ENCODE data around the gene EVI5. TPM values are rescaled to one million over a fixed set of nuclear protein-coding genes. Genes with fewer than 3 reads are reported as not detected.

Gene EVI5
- polyA plus RNA-seq, 3 donors = 7.6 to 19.4 (median 14.3) TPM

DNA sequence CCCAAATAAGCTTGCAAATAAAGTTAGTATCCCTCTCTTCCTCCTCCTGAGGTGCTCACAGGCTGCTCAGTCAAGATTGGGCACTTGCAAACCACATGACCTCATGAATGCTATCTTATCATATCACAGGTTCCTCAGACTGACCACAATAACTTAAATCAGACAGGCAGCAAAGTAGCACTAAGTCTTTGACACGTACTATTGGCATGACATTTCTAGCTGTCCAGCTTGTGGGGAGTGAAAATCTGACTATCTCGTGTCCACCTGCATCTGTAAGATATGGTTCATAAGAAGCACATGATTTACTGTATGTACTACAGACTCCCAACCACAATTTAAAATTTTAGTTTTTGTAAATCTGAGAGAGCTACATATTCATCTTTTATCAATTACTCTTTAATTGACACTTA lies 240.1 kb downstream of the EVI5 start:
- Histone ChIP-seq H3K27ac (ENCODE audit: low read depth in 1 of 2, low read length in 2 of 2) (no peak overlapping the region), H3K4me1 (ENCODE audit: control insufficient read depth in 1 of 2, insufficient read depth in 2 of 2, low read length in 2 of 2) (peaks cover 8% of the 10 kb centered on the region in 2 donors), H3K9me3 (replicated peaks in 1 of 2; ENCODE audit: control insufficient read depth in 1 of 2, insufficient read depth in 1 of 2, low read length in 2 of 2) (no peaks in the 10 kb centered on the region), H3K79me2 (ENCODE audit: insufficient read depth, low read length) (no peaks in the 10 kb centered on the region), H3K4me2 (replicated peaks; ENCODE audit: extremely low read depth, low read length, poor library complexity, severe bottlenecking) (no peak overlapping the region), H4K20me1 (ENCODE audit: insufficient read depth, low read length) (peaks cover 9% of the 10 kb centered on the region), H2AFZ (ENCODE audit: insufficient read depth, low read depth, low read length, poor library complexity, severe bottlenecking) (no peak overlapping the region), H3K4me3 (replicated peaks in 1 of 3; ENCODE audit: low read depth in 2 of 3, low read length in 3 of 3) (no peak overlapping the region), H3K9ac (ENCODE audit: insufficient read depth, low read length, poor library complexity, severe bottlenecking) (no peak overlapping the region), H3K36me3 (replicated peaks in 1 of 2; ENCODE audit: control insufficient read depth in 1 of 2, insufficient read depth in 2 of 2, low read length in 2 of 2) (peaks cover 7 to 13% of the 10 kb centered on the region in 2 donors), H3K27me3 (ENCODE audit: control insufficient read depth in 2 of 2, insufficient read depth in 2 of 2, low read length in 2 of 2) (no peaks in the 10 kb centered on the region)
- intact Hi-C loops (cut with micrococcal nuclease) = no loop called here
- no CpG with 5 or more reads among the region's 2 CpGs for WGBS (ENCODE audit: insufficient coverage)
- no peak for DNase-seq
- no peaks in the 10 kb centered on the region for H3K27me3 Mint-ChIP-seq (ENCODE audit: low read depth in 3 of 3)
- H3K27ac Mint-ChIP-seq = peak overlapping the region in 1 of 7 donors; percentile 18
- H3K4me1 Mint-ChIP-seq = peaks cover 19% of the 10 kb centered on the region
- TF ChIP-seq, protein P1, sequence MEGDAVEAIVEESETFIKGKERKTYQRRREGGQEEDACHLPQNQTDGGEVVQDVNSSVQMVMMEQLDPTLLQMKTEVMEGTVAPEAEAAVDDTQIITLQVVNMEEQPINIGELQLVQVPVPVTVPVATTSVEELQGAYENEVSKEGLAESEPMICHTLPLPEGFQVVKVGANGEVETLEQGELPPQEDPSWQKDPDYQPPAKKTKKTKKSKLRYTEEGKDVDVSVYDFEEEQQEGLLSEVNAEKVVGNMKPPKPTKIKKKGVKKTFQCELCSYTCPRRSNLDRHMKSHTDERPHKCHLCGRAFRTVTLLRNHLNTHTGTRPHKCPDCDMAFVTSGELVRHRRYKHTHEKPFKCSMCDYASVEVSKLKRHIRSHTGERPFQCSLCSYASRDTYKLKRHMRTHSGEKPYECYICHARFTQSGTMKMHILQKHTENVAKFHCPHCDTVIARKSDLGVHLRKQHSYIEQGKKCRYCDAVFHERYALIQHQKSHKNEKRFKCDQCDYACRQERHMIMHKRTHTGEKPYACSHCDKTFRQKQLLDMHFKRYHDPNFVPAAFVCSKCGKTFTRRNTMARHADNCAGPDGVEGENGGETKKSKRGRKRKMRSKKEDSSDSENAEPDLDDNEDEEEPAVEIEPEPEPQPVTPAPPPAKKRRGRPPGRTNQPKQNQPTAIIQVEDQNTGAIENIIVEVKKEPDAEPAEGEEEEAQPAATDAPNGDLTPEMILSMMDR (IDR thresholded peaks at IDR 0.05) = no peak
- peaks cover 0 to 3% (median 0%) of the 10 kb centered on the region in 7 donors for H3K9me3 Mint-ChIP-seq
- H3K36me3 Mint-ChIP-seq = peaks cover 38 to 41% of the 10 kb centered on the region in 2 donors
- H3K4me3 Mint-ChIP-seq = no peak overlapping the region

DNA sequence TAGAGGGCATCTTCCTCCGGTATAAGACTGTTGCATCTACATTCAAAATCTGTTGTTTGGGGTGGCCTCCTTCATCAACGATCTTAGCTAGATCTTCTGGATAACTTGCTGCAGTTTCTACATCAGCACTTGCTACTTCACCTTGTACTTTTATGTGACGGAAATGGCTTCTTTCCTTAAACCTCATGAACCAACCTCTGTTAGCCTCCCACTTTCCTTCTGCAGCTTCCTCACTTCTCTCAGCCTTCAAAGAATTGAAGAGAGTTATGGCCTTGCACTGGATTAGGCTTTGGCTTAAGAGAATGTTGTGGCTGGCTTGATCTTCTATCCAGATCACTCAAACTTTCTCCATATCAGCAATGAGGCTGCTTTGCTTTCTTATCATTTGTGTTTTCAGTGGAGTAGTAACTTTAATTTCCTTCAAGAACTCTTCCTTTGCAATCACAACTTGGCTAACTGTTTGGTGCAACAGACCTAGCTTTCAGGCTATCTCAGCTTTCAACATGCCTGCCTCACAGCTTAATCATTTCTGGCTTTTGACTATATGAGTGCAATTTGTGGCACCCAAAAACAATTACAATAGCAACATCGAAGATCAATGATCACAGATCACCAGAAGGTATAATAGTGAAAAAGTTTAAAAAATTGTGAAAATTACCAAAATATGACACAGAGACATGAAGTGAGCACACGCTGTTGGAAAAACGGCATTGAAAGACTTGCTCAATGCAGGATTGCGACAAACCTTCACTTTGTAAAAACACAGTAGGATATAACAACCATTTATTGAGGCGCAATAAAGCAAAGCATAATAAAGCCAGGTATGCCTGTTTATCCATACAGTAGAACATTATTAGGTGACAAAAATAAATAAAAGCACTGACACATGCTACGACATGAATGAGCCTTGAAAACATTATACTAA lies 241.5 kb downstream of the EVI5 start:
- Histone ChIP-seq H2AFZ (ENCODE audit: insufficient read depth, low read depth, low read length, poor library complexity, severe bottlenecking) (no peak overlapping the region), H3K9me3 (replicated peaks in 1 of 2; ENCODE audit: control insufficient read depth in 1 of 2, insufficient read depth in 1 of 2, low read length in 2 of 2) (no peaks in the 10 kb centered on the region), H3K4me3 (replicated peaks in 1 of 3; ENCODE audit: low read depth in 2 of 3, low read length in 3 of 3) (no peak overlapping the region), H3K4me1 (ENCODE audit: control insufficient read depth in 1 of 2, insufficient read depth in 2 of 2, low read length in 2 of 2) (peaks cover 8% of the 10 kb centered on the region in 2 donors), H3K36me3 (replicated peaks in 1 of 2; ENCODE audit: control insufficient read depth in 1 of 2, insufficient read depth in 2 of 2, low read length in 2 of 2) (peaks cover 7 to 13% of the 10 kb centered on the region in 2 donors), H4K20me1 (ENCODE audit: insufficient read depth, low read length) (peaks cover 9% of the 10 kb centered on the region), H3K27me3 (ENCODE audit: control insufficient read depth in 2 of 2, insufficient read depth in 2 of 2, low read length in 2 of 2) (no peaks in the 10 kb centered on the region), H3K9ac (ENCODE audit: insufficient read depth, low read length, poor library complexity, severe bottlenecking) (no peak overlapping the region), H3K79me2 (ENCODE audit: insufficient read depth, low read length) (no peaks in the 10 kb centered on the region), H3K4me2 (replicated peaks; ENCODE audit: extremely low read depth, low read length, poor library complexity, severe bottlenecking) (no peak overlapping the region), H3K27ac (ENCODE audit: low read depth in 1 of 2, low read length in 2 of 2) (peak overlapping the region in 1 of 2 donors; percentile 20)
- DNase-seq = no peak
- peak overlapping the region in 1 of 7 donors; percentile 52 for H3K27ac Mint-ChIP-seq
- H3K4me3 Mint-ChIP-seq = no peak overlapping the region
- H3K27me3 Mint-ChIP-seq (ENCODE audit: low read depth in 3 of 3) = no peaks in the 10 kb centered on the region
- TF ChIP-seq, protein P1 (IDR thresholded peaks at IDR 0.05) = no peak
- peaks cover 23% of the 10 kb centered on the region for H3K4me1 Mint-ChIP-seq
- WGBS (ENCODE audit: insufficient coverage) = 80% methylated on average over 2 of the region's 9 CpGs
- H3K9me3 Mint-ChIP-seq = peaks cover 0 to 3% (median 0%) of the 10 kb centered on the region in 7 donors
- intact Hi-C loops (cut with micrococcal nuclease) = no loop called here
- H3K36me3 Mint-ChIP-seq = peaks cover 44 to 46% of the 10 kb centered on the region in 2 donors
